Measurements from ENCODE around the gene MARK3.

Gene MARK3

DNA sequence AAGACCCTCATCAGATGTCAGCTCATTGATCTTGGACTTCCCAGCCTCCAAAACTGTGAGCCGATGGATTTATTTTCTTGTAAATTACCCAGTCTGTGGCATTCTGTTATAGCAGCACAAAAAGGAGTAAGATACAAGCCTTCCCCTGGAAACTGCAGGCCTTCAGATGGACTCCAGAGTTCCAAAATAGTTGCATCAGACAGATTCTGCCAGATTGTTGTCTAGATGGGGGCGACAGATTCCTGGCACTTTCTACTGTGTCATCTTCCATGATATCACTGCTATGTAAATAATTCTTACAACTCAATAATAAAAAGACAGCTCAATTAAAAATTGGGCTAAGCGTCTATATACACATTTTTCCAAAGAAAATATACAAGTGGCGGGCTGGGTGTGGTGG is 17.2 kb upstream of the MARK3 start:
- DNase-seq, result no peak

DNA sequence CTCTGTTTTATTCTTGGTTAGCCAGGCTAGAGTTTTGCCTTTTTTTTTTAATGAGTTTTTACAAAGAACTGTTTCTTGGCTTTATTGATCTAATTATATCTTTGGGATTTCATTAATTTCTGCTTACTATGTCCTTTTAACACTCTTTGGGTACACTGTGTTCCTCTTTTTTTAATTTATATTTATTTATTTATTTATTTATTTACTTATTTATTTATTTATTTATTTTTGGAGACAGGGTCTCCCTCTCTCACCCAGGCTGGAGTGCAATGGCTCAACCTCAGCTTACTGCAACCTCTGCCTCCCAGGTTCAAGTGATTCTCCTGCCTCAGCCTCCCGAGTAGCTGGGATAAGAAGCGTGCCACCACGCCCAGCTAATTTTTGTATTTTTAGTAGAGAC is 15.1 kb upstream of the MARK3 start:
- DNase-seq, result no peak

DNA sequence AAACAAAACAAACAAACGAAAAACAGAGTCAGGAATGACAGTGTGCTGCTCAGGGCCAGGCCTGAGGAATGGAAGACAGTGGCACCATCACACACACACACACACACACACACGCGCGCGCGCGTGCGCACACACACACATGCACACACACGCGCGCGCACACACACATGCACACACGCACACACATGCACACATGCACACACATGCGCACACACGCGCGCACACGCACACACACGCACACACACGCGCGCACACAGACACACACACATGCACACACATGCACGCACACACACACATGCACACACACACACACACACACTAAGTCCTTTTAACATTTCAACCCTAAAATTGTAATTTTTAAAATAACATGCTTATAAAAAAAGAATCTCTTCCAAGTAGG is 13.2 kb upstream of the MARK3 start:
- DNase-seq, result no peak

DNA sequence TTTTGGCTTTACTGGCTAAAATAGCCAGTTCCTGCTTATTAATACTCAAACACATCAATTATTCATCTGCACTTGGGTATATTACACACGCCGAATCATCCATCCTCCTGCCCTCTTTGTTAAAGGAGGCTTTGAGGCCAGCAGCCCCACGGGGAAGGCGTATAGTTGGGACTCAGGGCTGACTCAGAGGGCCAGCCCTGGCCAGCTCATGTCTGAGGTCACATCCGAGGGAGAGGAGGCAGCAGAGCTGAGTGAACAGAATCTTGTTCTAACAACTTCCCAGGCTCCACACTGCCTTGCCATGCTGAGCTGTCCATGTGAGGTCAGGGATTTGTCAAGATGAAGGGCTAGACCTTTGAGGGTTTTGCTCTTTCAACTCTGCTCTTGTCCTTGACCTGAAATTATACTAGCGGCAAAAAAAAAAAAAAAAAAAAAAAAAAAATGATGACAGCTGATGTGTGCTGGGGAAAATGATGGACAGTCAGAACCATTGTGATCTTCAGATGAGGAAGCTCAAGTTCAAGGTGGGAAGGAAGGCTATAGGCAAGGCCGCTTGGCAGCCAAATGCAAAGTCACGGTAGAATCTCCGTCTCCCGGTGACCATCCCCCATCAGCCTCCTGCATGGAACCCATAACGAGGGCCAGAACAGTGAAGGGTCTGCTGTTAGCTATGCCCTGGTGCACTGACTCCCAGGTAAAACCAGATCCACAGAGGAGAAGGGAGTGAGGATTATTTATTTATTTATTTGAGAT is 12.5 kb upstream of the MARK3 start:
- DNase-seq, result no peak

DNA sequence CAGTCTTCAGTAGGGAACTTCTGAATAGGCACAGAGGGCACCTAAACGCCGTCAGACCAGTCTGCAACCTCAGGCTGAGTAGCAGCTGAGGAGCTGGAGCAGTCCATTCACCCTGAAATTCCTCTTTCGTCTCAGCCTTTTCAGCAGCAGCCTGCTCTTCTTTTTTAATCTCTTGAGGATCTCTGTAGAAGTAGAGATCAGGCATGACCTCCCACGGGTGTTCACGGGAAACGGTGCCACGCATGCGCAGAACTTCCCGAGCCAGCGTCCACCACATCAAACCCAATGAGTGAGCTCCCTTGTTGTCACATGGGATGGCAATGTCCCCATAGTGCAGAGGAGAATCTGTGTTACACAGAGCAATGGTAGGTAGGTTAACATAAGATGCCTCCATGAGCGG is 11.1 kb upstream of the MARK3 start:
- no peak for DNase-seq

DNA sequence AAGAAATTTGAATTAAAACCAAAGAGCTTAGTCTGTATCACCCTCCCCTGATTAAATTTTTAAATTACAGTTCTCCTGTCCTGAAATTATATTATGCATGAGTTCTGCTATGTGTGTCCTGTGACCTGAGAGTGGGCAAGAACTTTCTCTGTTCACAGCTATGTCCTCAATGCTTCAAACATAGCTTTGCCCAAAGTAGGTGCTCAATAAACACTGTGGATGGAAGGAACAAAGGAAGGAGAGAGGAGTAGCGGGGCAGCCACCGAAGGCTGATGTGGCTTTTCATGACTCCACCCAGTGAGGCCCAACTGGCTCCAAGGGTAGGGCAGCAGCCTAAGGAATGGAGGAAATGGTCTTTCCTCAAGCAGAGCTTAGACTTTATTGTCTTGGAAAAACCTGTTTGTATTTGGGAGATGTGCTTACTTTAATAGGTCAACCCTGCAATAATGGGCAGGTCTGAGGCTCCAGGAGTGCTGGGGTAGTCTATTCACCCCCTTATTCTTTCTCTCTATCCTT is 7.6 kb upstream of the MARK3 start:
- no peak for DNase-seq

DNA sequence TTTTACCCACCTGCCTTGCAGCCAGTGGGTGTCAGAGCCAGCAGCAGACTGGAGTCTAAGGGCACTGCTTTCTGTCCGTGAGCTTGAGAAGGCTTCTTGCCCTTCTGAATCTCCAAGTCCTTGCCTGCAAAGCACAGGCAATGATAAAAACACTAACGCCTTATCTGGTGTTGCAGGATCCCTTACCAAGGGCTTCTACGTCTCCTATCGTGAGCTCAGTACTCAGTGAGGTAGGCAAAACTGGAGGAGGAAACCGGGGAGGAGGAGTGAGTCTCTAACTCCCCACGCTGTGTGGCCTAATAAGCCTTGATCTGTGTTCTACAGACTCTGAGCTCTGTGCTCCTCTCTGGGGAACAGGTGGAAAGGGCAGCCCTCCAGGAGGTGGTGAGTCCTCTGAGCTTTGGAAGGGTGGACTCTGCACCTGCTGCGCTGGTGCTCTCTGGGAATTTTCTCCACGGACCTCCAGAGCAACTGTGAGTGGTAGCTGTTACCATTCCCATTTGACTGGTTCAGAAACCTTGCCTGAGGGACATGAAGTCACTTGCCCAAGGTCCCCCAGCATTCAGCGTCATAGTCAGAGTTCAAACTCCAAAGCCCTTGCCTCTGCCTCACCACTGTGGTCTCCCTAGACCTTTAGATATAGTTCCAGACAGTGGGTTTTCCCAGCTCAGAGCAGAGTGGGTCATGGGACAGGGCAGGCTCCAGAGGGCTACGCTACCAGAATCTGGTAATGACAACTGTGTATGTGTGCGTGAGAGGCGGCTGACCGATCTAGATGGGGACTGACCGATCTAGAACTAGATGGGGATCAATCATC is 7.0 kb upstream of the MARK3 start:
- no peak for DNase-seq

DNA sequence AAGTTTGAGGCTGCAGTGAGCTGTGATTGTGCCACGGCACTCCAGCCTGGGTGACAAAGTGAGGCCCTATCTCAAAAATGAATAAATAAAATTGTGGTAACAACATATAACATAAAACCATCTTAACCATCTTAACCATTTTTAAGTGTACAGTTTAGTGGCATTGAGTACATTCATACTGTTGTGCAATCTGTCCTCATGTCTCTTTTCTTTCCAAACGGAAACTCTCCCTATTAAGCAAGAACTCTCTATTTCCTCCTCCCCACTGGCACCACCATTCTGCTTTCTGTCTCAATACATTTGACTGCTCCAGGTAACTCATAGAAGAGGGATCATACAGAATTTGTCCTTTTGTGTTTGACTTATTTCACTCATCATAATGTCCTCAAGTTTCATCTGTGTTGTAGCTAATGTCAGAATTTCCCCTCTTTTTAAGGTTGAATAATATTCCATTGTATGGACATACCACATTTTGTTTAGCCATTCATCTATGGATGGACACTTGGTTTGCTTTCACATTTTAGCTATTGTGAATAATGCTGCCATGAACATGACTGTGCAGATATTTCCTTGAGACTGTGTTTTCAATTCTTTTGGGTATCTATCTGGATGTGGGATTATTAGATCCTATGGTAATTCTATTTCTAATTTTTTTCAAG is 4.4 kb upstream of the MARK3 start:
- no peak for DNase-seq

DNA sequence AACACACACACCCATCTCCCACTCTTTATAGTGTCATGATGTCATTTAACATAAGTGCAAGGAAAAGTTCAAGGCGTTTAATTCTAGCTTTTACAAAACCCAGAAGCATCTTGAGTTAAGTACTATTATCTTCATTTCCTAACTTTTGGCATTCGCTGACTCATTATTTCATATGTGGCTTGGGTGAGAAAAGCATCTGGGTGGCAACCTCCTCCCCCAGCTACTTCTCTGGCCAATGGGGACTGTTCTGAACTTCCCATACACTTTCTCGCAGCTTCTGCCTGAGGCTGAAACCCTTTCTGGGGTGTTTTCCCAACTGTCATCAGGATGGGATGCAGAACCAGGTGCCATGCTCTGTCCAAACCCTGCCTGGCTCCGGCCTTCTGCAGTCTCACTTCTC is 2.8 kb upstream of the MARK3 start:
- no peak for DNase-seq

DNA sequence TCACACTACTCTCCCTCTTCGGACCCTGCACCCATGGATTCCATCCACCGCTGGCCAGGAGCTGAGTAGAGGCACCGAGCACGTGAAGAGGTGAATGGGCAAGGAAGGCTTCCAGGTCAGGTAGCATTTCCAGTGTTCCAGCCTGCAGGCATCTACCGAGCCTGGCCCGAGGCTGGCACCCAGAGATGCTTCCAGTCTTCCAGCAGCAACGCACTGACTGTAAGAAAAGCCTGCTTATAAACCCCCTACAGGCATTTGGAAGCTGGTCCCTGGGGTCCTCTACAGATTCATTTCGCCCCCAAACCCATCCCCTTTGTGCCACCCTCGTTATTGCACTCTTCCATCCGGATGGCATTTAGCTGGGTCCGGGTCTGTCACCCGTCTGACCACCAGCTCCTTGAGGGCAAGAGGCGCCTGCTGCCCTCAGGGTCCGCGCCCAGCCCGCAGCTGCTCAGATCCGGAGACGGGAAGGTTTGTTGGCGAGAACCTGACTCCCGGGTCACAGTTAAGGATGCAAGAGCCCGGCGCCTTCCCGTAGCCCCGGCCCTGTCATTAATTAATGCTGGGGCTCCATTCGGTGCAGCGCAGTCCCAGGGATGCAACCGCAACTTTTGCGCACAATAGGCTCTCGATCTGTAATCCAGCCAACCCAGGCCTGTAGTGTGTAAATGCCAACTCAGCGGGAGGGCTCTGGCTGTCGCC is 614 bp upstream of the MARK3 start:
- DNase-seq, result peak; percentile 60

DNA sequence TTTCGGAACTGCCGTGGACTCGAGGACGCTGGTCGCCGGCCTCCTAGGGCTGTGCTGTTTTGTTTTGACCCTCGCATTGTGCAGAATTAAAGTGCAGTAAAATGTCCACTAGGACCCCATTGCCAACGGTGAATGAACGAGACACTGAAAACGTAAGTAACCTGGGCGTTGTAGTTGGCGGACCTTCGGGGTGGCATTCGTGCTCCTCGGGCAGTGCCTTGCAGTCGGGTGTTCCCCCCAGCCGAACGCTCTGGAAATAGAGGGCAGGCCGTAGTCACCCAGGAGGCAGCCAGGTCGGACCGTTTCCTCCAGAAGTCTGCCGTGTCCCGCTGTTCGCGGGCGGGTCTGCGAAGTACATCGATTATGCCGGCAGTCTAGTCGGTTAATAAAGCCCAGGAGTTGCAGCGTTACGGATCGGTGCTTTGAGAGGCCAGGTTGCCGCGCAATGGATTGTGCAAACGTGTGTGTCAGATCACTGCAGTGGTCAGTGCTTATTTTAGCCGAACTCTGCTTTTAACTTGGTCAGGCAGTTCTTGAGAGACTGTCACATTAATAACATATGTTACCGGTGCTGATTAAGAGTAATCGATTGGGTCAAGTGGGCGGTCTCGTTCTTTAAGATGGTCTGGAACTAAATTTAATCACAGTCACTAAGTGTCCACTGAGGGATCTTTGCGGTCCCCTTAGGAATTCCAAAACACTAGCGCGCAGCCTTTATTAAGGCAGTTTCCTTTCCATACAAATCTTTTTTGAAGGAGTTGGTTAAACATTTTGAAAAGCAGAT is 906 bp downstream of the MARK3 start:
- peak; percentile 73 for DNase-seq

DNA sequence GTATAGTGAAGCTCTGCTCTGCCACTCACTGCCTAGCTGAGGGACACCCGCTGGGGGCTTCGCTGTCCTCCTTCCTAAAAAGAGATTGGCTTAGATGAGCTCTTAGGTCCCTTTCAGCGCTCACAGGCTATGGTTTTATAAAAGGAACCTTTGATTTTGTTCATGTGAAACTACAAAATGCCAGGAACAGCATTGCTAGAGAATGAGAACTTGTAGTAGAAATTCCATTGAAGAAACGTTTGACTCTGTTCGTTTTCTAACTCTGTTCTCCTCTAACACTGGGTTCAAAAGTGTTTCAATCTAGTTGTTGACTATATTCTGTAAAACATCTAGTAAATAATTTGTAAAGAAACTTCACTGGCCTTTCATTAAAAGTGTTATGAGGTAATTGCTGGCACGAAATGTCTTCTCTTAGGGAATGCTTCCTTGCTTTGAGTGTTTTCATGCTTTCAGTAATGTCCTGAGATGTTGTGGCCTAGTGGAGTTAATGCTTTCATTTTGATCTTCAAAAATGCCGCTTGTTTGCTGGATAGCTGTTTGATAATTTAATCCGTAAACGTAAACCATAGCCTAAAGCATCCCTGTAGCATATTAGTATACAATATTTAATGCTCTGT is 1.6 kb downstream of the MARK3 start:
- no peak for DNase-seq

DNA sequence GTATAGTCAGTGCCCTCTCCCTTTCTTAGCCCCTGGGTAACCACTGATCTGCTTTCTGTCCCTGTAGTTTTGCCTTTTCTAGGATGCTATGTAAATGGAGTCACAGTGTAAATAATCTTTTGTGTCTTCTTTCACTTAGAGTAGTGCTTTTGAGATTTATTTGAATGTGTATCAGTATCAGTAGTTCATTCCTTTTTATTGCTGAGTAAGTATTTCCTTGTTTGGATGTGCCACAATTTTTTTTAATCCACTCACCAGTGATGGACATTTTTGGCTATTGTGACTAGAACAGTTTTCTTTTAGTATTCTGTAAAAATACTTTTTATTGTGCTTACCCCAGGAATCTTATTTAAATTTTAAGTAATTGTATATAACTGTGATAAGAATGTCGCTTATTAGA is 3.4 kb downstream of the MARK3 start:
- DNase-seq, result no peak

DNA sequence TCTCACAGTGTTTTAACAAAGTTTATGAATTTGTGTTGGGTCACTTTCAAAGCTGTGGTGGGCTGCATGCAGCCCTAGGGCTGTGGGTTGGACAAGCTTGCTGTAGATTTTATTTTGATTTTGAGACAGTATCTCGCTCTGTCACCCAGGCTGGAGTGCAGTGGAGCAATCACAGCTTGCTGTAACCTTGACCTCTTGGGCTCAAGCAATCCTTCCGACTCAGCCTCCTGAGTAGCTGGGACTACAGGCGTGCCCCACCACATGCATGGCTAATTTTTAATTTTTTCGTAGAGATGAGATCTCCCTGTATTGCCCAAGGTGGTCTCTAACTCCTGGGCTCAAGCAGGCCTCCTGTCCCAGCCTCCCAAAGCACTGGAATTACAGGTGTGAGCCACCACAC is 5.4 kb downstream of the MARK3 start:
- no peak for DNase-seq

DNA sequence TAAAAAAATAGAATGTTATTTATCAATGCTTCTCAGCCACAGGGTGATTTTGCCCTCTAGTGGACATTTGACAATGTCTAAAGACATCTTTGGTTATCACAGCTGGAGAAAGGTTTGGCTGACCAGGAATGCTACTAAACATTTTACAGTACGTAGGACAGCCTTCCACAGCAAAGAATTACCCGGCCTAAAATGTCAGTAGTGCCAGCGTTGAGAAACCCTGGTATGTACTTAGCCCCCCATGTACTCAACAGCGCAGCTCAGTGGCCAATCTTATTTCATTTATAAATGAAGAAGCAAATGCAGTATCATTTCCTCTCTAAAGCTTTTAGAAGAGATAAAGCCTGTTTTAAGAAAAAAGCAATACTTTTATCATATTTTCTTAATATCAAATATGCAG is 5.8 kb downstream of the MARK3 start:
- no peak for DNase-seq

DNA sequence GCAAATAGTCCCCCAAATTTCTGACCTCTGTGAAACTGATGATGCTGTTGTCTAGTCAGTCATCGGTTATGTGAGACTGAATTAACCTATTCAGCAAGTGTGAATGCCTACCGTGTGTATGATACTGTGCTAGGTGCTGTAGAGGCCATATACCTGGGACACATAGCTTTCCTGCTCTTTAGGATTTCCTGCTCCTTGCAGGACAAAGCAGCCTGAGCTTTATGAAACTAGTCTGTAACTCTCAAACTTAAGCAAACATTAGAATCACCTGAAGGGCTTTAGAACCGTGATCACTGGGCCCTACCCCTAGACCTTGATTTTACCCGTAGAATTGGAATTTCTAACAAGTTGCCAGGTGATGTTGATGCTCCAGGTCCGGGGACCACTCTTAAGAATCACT is 6.9 kb downstream of the MARK3 start:
- no peak for DNase-seq

DNA sequence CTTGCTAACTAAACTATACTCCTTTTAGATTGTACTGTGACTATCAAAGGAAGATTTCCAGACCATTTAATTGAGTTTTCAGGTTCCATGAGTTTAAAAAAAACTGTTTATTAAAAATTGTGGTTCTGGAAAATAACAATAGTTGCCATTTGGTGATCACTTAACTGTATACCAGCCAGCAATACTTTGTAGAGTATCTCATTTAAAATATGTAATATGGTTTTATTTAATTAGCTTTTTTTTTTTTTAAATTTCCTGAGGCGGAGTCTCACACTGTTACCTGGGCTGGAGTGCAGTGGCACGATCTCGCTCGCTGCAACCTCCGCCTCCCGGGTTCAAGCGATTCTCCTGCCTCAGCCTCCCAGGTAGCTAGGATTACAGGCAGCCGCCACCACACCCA is 7.4 kb downstream of the MARK3 start:
- DNase-seq, result no peak

DNA sequence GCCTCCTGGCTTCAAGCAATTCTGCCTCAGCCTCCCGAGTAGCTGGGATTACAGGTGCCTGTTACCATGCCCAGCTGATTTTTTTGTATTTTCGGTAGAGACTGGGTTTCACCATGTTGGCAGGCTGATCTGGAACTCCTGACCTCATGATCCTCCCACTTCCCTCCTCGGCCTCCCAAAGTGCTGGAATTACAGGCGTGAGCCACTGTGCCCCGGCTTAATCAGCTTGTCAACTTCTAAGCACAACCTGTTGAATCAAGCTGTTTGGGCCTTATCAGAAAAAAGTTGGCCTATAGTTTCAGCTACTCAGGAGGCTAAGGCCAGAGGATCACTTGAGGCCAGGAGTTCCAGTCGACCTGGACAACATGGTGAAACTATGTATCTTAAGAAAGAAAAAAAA is 7.9 kb downstream of the MARK3 start:
- no peak for DNase-seq

DNA sequence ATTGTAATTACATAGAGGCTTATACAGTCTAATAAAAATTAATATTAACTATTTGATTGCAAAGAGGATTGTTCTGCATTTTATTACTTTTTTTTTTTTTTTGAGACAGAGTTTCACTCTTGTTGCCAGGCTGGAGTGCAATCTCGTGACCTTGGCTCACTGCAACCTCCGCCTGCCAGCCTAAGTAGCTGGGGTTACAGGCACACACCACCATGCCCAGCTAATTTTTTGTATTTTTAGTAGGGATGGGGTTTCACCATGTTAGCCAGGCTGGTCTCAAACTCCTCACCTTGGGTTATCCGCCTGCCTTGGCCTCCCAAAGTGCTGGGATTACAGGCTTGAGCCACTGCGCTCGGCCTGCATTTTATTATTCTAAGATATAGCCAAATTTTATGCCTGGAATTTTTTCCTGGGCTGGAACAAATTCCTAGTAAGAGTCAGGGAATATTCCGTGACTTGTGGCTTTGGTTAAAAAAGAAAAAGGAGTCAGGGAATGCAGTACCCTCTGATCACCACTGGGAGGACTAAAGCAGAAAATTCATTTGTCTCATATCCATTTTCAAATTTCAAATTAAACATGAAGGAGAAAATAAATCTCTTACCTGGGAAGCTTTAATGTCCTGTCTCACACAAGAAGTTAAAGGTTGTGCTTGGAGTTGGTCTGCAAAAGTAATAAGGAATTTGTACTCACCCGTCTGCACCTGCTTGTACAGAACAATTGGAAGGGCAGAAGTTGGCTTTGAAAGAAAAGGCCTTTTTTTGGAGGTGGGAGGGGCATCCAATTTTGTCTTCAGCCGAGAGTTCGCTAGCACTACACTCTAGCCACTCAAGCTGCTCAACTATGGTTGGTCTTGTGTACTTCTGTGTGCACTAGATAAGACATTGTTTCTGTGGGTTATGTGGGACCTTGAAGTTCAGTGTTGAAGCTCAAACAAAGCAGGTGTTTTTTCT is 8.7 kb downstream of the MARK3 start:
- DNase-seq, result no peak

DNA sequence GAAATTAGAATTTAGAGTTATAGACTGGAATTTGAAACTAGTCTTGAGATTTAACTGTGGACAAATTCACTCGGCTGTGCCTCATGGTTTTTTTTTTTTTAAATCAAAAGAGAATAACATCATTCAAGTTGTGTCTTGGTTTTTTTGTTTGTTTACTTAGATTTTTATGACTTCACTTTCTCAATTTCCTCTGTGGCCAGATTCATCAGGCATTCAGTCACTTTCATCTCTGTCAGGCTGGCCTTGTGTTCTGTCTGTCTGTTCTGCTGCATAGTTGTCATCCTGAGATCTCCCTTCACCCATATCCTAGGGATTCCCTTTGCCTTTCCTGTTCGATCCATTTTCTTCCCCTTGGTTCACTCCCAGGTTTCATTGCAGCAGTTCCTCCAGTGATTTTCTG is 10.0 kb downstream of the MARK3 start:
- DNase-seq, result no peak

DNA sequence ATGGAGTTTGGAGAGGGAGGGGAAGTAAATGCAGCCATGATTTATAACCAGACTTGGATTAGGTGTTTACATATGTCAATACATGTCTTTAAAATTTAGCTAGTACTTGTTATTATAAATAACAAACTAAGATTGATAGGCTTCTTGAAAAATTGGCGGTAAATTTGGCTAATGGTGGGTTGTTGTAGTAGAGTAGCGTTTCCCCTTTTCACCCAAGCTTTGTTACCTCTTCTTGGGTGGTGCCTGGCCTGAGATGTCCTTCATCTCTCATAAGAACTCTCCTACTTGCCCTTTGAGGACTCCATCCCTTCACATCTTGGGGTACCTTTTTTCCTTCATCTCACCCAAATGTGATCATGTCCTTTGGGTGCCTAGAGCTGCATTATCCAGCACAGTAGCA is 11.2 kb downstream of the MARK3 start:
- no peak for DNase-seq

Measured in activated CD8-positive, alpha-beta memory T cell treated with anti-CD3 and anti-CD28 coated beads for 24 hours (primary cell).